Amygdala (tissue), 56 donors: Measurements from ENCODE around the gene PPEF1.

Source experiments
- DNase-seq, 56 donors: peaks; one replicate each; lab custom pipeline; 2025; lab: John Stamatoyannopoulos, UW

The PPEF1 gene, protein sequence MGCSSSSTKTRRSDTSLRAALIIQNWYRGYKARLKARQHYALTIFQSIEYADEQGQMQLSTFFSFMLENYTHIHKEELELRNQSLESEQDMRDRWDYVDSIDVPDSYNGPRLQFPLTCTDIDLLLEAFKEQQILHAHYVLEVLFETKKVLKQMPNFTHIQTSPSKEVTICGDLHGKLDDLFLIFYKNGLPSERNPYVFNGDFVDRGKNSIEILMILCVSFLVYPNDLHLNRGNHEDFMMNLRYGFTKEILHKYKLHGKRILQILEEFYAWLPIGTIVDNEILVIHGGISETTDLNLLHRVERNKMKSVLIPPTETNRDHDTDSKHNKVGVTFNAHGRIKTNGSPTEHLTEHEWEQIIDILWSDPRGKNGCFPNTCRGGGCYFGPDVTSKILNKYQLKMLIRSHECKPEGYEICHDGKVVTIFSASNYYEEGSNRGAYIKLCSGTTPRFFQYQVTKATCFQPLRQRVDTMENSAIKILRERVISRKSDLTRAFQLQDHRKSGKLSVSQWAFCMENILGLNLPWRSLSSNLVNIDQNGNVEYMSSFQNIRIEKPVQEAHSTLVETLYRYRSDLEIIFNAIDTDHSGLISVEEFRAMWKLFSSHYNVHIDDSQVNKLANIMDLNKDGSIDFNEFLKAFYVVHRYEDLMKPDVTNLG

DNA sequence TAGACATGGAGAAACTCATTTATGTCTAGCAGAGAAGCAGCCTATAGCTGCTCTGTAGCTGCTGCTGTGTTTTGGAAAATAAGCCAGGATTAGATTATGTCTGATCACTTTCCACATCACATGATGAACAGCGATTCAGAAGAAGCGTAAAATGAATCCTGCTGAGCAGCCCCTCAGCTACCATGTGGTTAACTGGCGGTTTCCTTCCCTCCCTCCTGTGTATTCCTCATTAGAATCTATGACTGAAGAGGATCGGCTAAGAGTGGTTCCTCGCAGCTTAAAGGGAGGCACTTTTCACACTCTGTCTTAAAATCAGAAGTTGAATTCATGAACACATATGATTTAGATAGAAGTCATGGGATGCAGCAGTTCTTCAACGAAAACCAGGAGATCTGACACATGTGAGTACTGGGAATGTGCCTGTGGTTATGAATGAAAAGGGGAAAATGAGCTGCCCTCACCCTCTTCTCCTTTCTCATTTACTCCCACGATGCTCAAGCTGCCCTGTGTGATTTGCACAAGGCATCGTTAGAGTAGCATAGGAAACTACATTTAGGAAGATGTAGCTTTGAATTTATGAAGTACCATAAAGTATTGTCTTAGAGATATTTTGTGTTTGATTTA is at the start of gene PPEF1:
PPEF1 (plus strand) TSS at position 220 of the 624 bp plus-strand sequence; CDS start at position 356, 136 bp downstream.
- DNase-seq, result no peak

DNA sequence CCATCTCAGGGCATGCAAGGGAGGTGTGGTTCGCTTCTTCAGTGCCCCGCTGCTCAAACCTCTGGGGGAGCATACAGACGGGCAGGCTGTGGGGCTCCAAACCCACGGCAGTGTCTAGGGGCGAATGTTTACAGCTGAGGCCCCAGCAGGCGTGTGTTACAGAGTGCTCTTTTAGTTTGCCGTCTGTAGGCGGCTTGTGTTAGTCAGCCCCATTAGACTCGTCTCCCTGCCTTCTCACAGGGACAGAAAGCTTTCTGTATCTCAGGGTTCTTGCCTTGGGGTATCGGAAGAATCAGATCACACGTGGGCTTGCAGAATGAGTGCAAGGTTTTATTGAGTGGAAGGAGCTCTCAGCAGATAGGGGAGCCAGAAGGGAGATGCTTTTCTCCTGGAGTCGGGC is 46.2 kb upstream of the PPEF1 start:
- no peak for DNase-seq

DNA sequence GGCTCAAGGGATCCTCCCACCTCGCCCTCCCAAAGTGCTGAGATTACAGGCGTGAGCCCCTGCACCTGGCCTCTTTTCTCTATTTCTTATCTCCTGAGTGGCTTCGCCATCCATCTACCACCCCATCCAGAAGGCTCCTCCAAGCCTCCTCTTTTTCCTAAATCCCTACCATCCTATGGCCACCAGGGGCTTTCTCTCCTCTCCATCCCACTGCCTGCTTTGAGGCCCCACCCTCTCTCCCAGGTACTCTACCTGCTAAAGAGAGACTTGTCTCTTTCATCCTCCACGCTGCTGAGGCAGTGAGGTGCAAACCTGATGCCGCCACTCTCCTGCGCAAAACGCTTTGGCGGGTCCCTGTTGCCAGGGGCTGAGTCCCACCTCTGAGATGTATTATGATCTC is 42.5 kb upstream of the PPEF1 start:
- DNase-seq, result no peak

DNA sequence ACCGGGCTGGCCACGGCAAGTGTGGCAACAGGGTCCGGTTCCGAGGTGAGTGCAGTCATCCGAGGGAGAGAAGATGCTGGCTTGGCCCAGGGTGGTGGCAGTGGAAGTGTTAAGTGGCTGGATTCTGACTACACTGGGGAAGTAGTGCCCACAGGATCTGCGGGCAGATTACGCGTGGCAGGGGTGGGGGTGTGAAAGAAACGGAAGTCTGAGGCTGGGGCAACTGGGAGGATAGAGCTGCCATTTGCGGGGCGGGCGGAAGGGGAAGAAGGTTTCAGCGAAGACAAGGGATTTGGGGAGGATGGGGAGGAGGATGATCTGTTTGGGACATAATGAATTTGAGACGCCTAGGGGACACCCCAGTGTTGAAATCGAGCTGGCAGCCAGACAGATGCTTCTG is 40.8 kb upstream of the PPEF1 start:
- DNase-seq, result peak in 1 of 56 donors; percentile 0

DNA sequence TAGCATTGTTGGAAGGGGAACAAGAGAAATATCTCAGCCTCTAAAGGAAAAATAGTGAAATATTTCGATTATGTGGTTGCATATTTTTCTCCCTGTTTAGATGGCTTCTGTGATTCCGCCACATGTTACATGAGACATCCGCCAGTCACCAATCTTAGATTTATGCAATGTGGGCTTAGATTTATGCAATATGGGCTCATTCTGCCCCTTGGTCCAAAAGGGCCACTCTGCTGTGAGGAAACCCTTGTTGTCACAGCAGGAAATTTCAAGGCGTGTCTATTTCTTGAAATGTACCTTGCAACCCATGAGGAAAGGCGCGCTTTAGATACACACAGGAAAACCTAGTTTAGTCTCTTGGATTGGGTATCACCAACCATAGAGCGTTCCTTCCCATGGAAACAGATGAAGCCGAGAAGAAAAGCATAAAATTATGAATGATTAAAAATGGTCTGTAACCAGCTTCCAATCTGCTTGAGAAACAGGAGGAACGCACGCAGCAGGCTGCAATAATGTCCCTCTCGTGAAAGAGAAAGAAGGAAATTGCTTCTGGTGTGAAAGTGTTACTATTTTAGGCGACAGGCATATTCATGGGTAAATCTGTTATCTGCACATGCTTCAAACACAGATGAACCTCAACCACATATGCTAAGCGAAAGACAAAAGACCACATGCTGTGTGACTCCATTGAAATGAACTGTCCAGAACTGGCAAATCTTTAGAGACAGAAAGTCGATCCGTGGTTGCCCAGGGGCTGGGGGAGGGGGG is 39.2 kb upstream of the PPEF1 start:
- no peak for DNase-seq

DNA sequence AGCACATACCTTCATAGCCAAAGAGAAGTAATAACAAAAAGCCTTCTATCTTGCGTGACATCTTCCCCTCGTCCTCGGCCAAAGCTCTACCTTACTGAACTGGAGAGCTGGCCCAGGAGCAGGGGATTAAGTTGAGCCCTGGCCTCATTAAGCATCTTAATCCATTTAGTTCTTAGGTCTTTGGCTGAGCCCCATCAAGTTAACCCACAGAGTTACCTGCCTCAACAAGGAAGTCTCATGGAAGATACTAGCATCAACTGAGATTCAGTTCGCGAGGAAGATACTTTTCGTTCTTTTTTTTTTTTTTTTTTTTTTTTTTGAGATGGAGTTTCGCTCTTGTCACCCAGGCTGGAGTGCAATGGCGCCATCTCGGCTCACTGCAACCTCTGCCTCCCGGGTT is 35.4 kb upstream of the PPEF1 start, which contains the start of gene RS1:
RS1 (minus strand) TSS at position 101 of the 400 bp plus-strand sequence; CDS start at position 61, 40 bp downstream.
- no peak for DNase-seq

DNA sequence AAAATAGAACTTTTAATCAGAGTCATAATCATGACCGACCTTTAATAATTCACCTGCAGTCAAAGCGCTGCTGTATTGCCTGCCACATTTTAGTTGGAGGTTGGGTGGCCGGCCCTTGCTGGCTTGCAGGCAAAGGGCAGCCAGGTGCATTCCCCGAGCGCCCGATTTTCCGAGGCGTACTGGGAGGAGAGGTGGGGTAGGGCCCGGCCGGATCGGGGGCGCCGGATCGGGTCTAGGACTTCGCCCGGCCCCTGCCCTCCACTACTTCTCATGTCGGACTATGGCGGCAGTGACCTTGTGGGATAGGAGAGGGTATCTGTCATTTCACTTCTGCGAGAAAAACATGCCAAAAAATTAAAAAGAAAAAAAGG is 33.0 kb upstream of the PPEF1 start:
- peak in 23 of 56 donors; percentile 0 to 64 (median 12) for DNase-seq

DNA sequence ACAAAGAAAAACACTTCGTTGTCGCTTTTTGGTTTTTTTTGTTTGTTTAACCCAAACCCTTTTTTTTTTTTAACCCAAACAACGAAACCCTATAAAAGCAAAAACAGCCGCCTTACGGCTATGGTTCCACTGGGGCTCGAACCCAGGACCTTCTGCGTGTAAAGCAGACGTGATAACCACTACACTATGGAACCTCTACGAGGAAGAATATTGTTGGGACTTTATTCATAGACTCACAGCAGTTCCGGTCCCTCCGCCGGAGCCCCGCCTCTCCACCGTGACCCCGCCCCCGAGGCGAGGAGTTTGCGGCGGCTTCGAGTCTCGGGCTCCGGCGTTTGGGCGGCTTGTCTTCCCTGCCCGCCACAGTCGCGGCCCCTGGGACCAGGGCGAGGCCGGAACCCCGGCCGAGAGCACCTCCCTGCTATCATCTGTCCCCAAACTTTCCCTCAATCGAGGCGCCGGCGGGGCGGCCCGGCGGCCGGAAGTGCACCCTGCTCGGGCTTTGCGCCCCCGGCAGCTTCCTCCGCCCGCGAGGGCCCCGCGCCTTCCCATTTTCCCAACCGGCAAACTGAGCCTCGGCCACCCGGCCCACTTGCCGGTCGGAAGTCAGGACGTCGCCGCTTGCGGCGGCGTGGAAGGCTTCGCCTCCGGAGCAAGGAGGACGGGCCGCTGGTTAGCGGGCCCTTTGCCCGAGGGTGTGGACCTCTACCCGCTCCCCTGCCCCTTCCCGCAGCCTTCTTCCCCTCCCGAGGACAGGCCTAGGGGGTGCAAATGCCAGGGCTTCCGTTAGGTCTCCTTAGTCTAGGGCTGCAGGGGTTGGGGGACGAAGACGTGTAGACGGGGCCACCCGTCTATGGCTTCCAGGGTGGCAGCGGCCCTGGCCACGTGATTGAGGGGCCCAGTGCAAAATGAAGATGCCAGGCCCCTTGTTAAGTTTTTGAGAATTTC is 32.4 kb upstream of the PPEF1 start:
- peak in 54 of 56 donors; percentile 2 to 81 (median 48) for DNase-seq

DNA sequence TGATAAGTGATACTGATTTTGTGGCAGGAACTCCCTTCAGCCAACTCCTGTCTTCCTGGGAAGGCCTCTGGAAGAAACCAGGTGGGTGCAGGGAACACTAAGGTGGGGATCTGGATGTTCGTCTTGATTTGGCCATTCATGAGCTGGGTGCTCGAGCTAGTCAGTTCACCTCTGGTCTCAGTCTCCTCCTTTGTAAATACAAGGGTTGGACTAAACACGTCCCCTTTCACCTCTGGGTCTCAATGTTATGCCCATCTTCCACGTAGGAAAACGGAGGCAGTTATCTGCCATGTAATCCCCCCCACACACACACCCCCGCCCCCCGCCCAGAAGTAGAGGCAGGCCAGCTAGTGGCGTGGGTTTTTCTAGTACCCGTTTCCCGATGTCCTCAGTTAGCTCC is 31.4 kb upstream of the PPEF1 start:
- DNase-seq, result no peak

DNA sequence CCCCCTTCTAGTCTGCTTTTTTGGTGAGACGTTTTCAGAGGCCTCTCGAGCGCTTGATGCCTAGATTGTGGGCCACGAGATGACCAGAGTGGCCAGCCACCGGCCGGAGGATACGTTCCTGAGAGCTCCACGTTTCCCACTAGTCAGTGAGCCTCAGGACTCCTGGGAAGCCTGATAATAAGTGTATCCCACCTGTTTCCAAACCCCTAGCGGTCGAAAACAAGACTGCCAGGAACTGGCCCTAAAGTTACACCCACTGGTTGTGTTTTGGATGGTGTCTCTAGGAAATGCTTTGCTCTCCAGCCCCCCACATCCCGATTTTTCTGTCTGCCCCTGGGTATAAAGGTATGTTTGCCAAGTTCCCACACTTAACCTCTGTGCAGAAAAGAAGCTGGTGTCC is 31.0 kb upstream of the PPEF1 start:
- no peak for DNase-seq

DNA sequence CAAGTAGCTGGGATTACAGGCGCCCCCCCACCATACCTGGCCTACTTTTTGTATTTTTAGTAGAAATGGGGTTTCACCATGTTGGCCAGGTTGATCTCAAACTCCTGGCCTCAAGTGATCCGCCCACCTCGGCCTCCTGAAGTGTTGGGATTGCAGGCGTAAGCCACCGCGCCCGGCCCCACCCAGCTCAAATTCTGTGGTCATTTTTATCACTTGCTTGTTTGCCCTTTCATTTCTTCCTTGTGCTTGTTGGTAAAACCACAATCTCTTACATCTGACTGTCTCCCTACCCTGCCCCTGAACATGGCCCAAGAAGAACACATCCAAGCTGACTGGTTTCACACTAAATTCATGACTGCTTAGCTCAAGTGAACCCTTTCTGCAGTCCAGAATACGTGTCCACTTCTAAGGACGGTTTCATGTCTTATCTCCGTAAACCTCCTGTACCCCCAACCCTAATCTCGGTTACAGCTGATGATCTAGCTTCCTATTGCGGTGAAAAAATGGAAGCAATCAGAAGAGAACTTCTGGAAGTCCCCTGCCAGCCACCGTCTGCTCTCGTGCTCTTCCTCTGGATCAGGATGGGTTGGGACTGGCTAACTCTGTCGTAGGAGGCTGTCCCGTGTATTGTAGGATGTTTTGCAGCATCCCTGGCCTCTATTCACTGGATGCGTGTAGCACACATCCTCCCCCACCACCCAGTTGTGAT is 30.1 kb upstream of the PPEF1 start:
- no peak for DNase-seq

DNA sequence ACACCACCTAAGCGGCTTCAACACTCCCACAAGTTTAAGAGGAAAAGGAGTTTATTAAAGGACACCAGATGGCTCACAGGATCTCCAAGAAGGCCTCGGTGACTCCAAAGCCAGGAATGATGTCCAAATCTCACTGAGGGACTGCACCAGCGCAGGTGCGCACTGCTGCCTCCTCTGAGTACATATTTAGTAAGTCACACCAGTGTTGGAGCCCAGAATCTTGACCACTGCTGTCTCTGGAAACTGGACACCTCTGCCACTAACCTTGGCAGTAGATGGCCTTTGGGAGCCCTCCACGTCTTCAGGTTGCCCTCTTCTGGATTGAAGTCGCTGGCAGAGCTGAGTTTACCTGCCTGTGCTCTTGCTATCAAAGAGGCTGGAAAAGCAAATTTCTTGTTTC is 25.4 kb upstream of the PPEF1 start:
- DNase-seq, result no peak

DNA sequence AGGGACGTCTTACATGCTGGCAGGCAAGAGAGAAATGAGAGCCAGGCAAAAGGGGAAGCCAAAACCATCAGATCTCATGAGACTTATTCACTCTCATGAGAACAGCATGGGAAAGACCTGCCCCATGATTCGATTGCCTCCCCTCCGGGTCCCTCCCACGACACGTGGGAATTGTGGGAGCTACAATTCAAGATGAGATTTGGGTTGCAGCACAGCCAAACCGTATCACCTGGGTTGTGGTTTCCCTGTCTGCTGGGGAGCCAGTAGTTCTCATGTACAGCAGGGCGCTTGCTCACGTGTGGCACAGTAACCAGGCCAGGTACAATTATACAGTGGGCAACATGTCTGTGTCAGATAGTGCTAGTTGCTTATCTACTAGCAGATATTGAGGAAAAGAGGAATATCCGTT is 24.5 kb upstream of the PPEF1 start:
- DNase-seq, result no peak

DNA sequence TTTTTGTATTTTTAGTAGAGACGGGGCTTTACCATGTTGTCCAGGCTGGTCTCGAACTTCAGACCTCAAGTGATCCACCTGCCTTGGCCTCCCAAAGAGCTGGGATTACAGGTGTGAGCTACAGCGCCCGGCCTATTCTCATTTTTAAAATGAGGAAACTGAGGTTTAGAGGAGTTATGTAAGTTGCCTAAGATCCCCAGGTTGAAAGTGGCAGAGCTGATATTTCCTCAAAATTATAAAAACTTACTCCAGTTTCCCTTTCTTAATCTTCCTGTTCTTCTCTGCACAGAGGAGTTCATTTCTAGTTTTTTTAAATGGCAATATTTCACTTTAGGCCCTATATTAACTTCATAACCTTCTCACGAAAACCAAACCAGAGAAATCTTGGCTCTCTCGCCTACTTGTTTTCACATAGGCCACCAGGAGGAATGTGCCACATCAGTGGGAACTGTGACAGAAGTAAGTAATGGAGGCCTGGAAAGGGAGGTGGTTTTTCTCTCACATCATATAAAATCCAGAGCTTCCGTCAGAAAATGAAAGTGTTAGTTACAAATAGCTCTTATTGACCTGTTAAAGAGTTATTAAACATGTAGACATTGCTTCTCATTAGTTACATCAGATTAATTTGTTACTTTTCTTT is 19.5 kb upstream of the PPEF1 start:
- no peak for DNase-seq

DNA sequence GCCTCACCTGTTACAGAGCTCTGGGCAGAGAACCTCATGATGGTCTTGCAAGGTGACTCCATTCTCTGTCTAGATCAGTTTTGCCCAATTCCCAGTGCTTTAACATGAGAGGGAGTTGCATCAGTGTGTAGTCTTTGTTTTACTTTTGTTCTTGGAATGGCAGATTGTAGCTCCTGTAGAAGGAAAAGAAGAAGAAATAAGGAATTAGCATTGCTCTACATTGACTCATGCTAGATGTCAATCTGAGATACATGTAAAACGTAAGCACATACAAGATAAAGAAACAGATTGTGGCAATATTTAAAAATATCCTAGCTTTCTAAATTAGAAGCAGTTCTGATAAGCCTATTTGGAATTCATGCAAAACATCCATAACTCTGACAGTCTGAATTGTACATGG is 16.0 kb upstream of the PPEF1 start:
- no peak for DNase-seq

DNA sequence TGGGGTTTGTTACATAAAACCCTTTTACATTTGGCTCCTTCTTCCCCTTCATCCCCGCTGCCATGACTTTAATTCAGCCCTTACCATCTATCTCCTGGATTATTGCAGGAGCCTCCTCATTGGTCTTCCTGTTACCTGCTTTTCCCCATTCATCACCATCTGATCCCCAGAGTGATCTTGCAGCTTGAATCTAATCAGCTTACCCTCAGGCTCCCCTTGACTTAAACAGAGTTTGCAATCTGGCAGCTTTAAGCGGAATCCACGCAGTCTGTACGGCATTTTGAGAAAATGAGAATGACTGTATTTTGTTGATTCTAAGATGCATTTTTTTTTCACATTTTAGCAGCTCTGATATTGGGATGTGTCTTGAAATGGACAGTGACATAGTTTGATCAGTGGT is 14.9 kb upstream of the PPEF1 start:
- DNase-seq, result no peak

DNA sequence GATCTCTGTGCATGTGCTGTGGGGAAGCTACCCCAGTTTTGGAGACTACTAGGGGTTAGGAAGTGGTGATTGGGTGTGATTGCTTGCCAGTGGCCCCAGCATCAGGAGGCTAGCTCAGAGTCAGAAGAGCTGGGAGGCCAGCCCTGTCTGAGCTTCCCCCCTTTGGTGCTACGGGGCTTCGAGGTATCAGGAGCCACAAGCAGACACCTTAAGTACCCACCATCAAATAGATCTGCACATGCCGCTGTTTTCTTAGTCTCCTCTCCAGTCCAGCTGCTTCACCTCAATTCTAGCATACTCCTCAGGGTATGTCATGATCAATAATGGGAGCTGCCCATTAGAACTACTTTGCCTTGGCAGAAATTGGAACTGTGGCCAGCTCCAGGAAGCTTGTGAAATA is 10.8 kb upstream of the PPEF1 start:
- no peak for DNase-seq
